Astrocyte (in vitro differentiated cells and primary cell): ENCODE measurements around the gene GLYATL1. TPM values are rescaled to one million over a fixed set of nuclear protein-coding genes. Genes with fewer than 3 reads are reported as not detected.

Experiments
- DNase-seq: peaks from one replicate; pipeline ENCODE4 v3.0.0-alpha.2; 2010; ENCODE audit warnings: low read depth
- FAIRE-seq: peaks from 2 replicates; lab custom pipeline; 2011; peaks lifted over from hg19 to GRCh38; lab: Jason Lieb, UNC
- H2AFZ ChIP-seq: 2 replicates; pipeline ENCODE4 v1.6.0; 2012; ENCODE audit warnings: low read depth, low read length, inconsistent platforms
- H3K27ac ChIP-seq: 2 replicates; pipeline ENCODE4 v1.5.1; 2011; ENCODE audit warnings: low read depth, low read length, inconsistent platforms
- H3K27me3 ChIP-seq: 2 replicates; pipeline ENCODE4 v1.6.0; 2011; ENCODE audit warnings: low read length, inconsistent platforms; ENCODE audit not compliant: insufficient read depth
- H3K36me3 ChIP-seq: 2 replicates; pipeline ENCODE4 v1.5.1; 2011; ENCODE audit warnings: low read length, inconsistent platforms; ENCODE audit not compliant: insufficient read depth
- H3K4me1 ChIP-seq: 2 replicates; pipeline ENCODE4 v1.5.1; 2011; ENCODE audit warnings: low read length, inconsistent platforms; ENCODE audit not compliant: insufficient read depth
- H3K4me2 ChIP-seq: 2 replicates; pipeline ENCODE4 v1.6.0; 2012; ENCODE audit warnings: low read length, inconsistent platforms
- H3K4me3 ChIP-seq: 2 replicates; pipeline ENCODE4 v1.5.1; 2011; ENCODE audit warnings: low read depth, mild to moderate bottlenecking, low read length, inconsistent platforms; ENCODE audit not compliant: insufficient read depth
- H3K79me2 ChIP-seq: 2 replicates; pipeline ENCODE4 v1.6.0; 2012; ENCODE audit warnings: mild to moderate bottlenecking, low read length, inconsistent platforms; ENCODE audit not compliant: insufficient read depth
- H3K9ac ChIP-seq: 2 replicates; pipeline ENCODE4 v1.6.0; 2012; ENCODE audit warnings: mild to moderate bottlenecking, low read length, inconsistent platforms
- H3K9me3 ChIP-seq: 2 replicates; pipeline ENCODE4 v1.5.1; 2012; ENCODE audit warnings: low read depth, mild to moderate bottlenecking, low read length, inconsistent platforms; ENCODE audit not compliant: insufficient read depth
- H4K20me1 ChIP-seq: 2 replicates; pipeline ENCODE4 v1.6.0; 2012; ENCODE audit warnings: low read length, inconsistent platforms; ENCODE audit not compliant: insufficient read depth
- H3K27ac Mint-ChIP-seq: one replicate; pipeline ENCODE4 v1.8.0; 2021; ENCODE audit warnings: mild to moderate bottlenecking, mixed read lengths; ENCODE audit not compliant: unreplicated experiment
- H3K27me3 Mint-ChIP-seq: one replicate; pipeline ENCODE4 v1.8.0; 2021; ENCODE audit warnings: low read depth, mixed read lengths; ENCODE audit not compliant: unreplicated experiment
- H3K36me3 Mint-ChIP-seq: one replicate; pipeline ENCODE4 v1.8.0; 2021; ENCODE audit warnings: low read depth, mixed read lengths; ENCODE audit not compliant: unreplicated experiment
- H3K4me1 Mint-ChIP-seq: one replicate; pipeline ENCODE4 v1.8.0; 2021; ENCODE audit warnings: low read depth, mixed read lengths; ENCODE audit not compliant: unreplicated experiment
- H3K4me3 Mint-ChIP-seq: one replicate; pipeline ENCODE4 v1.8.0; 2021; ENCODE audit warnings: mild to moderate bottlenecking, moderate library complexity, mixed read lengths; ENCODE audit not compliant: unreplicated experiment
- H3K9me3 Mint-ChIP-seq: one replicate; pipeline ENCODE4 v1.8.0; 2021; ENCODE audit warnings: mild to moderate bottlenecking, mixed read lengths; ENCODE audit not compliant: unreplicated experiment
- EZH2 ChIP-seq: IDR thresholded peaks from 2 replicates; pipeline ENCODE4 v1.6.1; 2012; ENCODE audit warnings: mild to moderate bottlenecking, low read length, inconsistent platforms; ENCODE audit not compliant: insufficient read depth
- total RNA-seq: library from RNA; stranded (reverse); gene quantifications from 2 replicates; pipeline ENCODE4 v1.2.1, GENCODE V29; 2021
- TF ChIP-seq, protein P1 (sequence below): IDR thresholded peaks from 2 replicates; pipeline ENCODE4 v1.5.1; 2011; ENCODE audit warnings: low read depth, mild to moderate bottlenecking, inconsistent platforms, low read length, moderate library complexity; ENCODE audit not compliant: insufficient read depth

GLYATL1 gene
- total RNA-seq, 1 donor from 2014 or later = not detected

GRCh38 chr11:58922479-58922878 lies 16.8 kb upstream of the GLYATL1 start:
- no peak overlapping the region for H3K4me2 ChIP-seq
- Mint-ChIP-seq H3K4me3 (no peak overlapping the region), H3K27ac (no peak overlapping the region), H3K4me1 (peaks cover 3% of the 10 kb centered on the region), H3K9me3 (peaks cover 3% of the 10 kb centered on the region), H3K36me3 (no peaks in the 10 kb centered on the region), H3K27me3 (peaks cover 3% of the 10 kb centered on the region)
- H3K27ac ChIP-seq = no peak overlapping the region
- H4K20me1 ChIP-seq = no peaks in the 10 kb centered on the region
- H3K27me3 ChIP-seq = no peaks in the 10 kb centered on the region
- H3K9me3 ChIP-seq = no peaks in the 10 kb centered on the region
- H3K4me3 ChIP-seq = no peak overlapping the region
- H2AFZ ChIP-seq = no peak overlapping the region
- FAIRE-seq (no peak), DNase-seq (no peak)
- H3K4me1 ChIP-seq = peaks cover 13% of the 10 kb centered on the region
- H3K9ac ChIP-seq = no peak overlapping the region
- H3K36me3 ChIP-seq = no peaks in the 10 kb centered on the region
- TF ChIP-seq, protein P1, sequence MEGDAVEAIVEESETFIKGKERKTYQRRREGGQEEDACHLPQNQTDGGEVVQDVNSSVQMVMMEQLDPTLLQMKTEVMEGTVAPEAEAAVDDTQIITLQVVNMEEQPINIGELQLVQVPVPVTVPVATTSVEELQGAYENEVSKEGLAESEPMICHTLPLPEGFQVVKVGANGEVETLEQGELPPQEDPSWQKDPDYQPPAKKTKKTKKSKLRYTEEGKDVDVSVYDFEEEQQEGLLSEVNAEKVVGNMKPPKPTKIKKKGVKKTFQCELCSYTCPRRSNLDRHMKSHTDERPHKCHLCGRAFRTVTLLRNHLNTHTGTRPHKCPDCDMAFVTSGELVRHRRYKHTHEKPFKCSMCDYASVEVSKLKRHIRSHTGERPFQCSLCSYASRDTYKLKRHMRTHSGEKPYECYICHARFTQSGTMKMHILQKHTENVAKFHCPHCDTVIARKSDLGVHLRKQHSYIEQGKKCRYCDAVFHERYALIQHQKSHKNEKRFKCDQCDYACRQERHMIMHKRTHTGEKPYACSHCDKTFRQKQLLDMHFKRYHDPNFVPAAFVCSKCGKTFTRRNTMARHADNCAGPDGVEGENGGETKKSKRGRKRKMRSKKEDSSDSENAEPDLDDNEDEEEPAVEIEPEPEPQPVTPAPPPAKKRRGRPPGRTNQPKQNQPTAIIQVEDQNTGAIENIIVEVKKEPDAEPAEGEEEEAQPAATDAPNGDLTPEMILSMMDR = no peak
- no peak for TF ChIP-seq EZH2
- no peaks in the 10 kb centered on the region for H3K79me2 ChIP-seq

DNA sequence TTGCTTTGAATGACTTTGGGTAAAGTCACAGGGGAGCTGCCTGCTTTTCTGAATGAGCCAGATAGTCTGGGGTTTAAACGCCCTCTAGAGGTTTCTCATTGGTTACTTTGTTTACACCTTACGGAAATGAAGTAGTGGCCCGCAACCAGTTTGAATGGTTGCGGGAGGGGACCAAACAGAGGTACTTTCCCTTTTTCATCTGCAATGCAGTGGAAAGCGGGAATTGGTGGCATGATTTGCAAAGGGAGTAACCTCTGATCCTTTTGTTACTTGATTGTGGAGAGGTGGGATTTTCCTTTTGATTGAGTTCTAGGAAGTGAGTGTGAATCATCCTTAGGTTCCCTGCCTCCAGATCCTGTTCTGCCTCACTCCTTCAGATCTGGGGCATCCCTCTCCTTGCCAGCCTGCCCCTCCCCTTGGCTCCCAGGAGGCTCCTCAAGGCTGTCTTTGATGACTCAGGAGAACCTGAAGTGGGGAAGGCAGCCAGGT lies 15.9 kb upstream of the GLYATL1 start:
- Mint-ChIP-seq H3K27ac (no peak overlapping the region), H3K4me1 (peaks cover 10% of the 10 kb centered on the region), H3K27me3 (peaks cover 3% of the 10 kb centered on the region), H3K9me3 (no peaks in the 10 kb centered on the region), H3K4me3 (peak overlapping the region; percentile 8), H3K36me3 (no peaks in the 10 kb centered on the region)
- Histone ChIP-seq H3K4me1 (peaks cover 16% of the 10 kb centered on the region), H3K79me2 (no peaks in the 10 kb centered on the region), H3K9ac (no peak overlapping the region), H3K27ac (no peak overlapping the region), H2AFZ (peak overlapping the region; percentile 60), H3K36me3 (no peaks in the 10 kb centered on the region), H3K4me3 (peak overlapping the region; percentile 32), H3K4me2 (peak overlapping the region; percentile 81), H3K27me3 (no peaks in the 10 kb centered on the region), H3K9me3 (no peaks in the 10 kb centered on the region), H4K20me1 (no peaks in the 10 kb centered on the region)
- TF ChIP-seq EZH2 = no peak
- TF ChIP-seq, protein P1 = peak; percentile 33
- DNase-seq = peak; percentile 24
- peak; percentile 9 for FAIRE-seq

DNA sequence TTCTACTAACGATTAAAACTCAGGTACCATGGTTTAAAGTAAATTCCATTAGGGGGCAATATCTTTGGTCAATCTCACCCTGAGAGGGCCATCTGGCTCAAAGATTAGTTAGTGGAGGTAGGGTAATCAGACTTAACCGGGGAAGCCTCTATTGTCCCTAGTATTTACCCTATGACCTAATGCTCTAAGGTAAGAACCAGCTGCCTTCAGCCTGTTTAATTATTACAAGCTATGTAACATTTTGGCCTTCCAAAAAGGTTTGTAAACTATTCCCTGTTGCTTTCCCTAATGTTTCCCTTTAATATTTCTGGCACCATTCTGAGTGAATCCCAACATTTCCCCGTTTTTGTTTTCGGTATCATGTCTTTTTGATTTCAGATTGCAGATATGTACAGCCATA lies 15.1 kb upstream of the GLYATL1 start:
- H3K4me3 Mint-ChIP-seq = no peak overlapping the region
- H3K27me3 ChIP-seq = no peaks in the 10 kb centered on the region

More for the DNA sequence above, 15.1 kb upstream of the GLYATL1 start:
- Histone ChIP-seq H3K9me3 (no peaks in the 10 kb centered on the region), H3K36me3 (no peaks in the 10 kb centered on the region), H4K20me1 (no peaks in the 10 kb centered on the region), H3K9ac (no peak overlapping the region), H3K4me1 (peaks cover 16% of the 10 kb centered on the region), H2AFZ (no peak overlapping the region), H3K4me3 (no peak overlapping the region), H3K27ac (no peak overlapping the region), H3K4me2 (no peak overlapping the region), H3K79me2 (no peaks in the 10 kb centered on the region)
- Mint-ChIP-seq H3K4me1 (peaks cover 13% of the 10 kb centered on the region), H3K9me3 (no peaks in the 10 kb centered on the region), H3K27ac (no peak overlapping the region), H3K36me3 (no peaks in the 10 kb centered on the region), H3K27me3 (peaks cover 3% of the 10 kb centered on the region)
- DNase-seq (no peak), FAIRE-seq (no peak)
- TF ChIP-seq, protein P1 = no peak
